ENCODE measurements around the gene ITPK1. TPM values are rescaled to one million over a fixed set of nuclear protein-coding genes. Genes with fewer than 3 reads are reported as not detected.

Gene ITPK1
- total RNA-seq, 4 donors from 2014 or later, result 132 to 172 (median 157) TPM

DNA sequence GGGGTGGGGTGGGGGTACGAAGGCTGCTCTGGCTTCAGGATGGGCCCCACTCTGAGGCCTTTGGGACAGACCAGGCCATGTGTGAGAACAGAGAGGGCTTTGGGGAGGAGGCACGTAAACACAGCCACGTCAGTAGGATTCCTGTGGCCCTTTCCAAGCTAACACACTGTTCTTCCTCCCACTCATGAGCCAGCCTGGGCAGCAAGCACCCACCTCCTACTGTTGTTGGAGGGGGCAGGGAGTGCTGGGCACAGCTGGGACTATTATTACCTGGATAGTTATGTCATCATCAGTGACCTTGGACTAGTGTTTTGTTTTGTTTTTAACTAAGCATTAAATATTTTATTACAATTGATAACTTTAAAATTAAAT is 187.5 kb downstream of the ITPK1 start:
- H3K9me3 ChIP-seq, result no peaks in the 10 kb centered on the region
- DNase-seq, result no peak
- H3K36me3 ChIP-seq, result no peaks in the 10 kb centered on the region
- H3K27me3 ChIP-seq, result no peaks in the 10 kb centered on the region
- peaks cover 0 to 3% (median 1%) of the 10 kb centered on the region in 4 donors for H3K4me1 ChIP-seq
- TF ChIP-seq CTCF (IDR thresholded peaks at IDR 0.05) (no peak), POLR2A (IDR thresholded peaks at IDR 0.05) (no peak)
- H3K27ac ChIP-seq, result no peak overlapping the region
- H3K4me3 ChIP-seq, result no peak overlapping the region

DNA sequence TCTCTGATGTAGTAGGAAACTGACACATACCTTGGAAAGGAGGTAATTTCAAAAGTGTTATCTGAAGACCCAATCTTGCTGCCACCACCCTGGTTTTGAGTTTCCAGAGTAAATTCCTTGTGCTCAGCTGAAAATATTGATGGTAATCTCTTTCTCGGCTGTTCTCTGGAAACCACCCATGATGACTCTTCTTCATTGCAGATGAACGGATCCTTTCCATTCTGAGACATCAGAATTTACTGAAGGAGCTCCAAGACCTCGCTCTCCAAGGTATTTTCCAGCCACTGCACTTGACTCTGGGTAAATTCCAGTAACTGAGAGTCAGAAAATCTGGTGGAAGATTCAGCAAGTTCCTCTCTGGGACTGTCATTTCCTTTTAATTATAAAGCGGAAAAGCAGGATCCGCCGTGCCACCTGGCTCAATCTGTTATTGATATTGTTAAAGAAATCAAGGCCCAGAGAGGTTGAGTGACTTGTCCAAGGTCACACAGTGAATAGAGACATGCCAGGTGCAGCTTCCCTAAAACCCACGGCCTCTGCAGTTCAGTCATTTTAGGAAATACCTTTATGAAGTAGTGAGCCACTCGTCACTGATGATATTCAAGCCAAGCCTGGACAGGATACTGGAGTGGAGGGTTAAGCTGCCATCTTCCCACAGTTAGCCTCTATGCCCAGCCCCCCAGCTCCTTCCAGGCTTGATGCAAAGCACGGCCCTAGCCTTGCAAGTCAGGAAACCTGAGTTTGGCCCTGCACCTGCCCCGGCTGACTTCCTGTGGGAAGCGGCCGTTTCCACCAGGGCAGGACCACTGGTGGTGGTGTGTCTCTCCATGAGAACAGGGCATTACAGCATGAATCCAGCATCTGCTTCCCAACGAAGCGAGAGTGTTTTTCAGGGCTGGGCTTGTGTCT is 188.1 kb downstream of the ITPK1 start:
- no peaks in the 10 kb centered on the region for H3K27me3 ChIP-seq
- no peak overlapping the region for H3K4me3 ChIP-seq
- H3K27ac ChIP-seq, result no peak overlapping the region

DNA sequence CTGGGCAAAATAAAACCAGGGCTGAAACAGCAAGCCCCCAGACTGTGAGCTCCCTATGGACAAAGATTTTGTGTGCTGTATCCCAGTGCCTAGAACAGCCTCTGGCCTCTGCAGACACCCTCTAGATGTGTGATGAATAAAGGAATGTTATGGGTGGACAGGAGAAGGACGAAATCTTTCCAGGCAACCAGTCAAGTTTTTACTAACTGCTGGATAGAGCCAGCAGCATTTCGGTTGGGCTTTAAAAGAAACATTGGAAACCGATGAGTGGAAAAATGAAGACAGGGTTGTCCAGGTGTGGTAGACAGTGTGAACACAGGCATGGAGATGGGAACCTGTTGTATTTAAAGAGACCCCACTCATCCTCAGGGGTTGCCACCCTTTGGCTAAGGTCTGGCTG is 188.8 kb downstream of the ITPK1 start:
- Histone ChIP-seq H3K9me3 (no peaks in the 10 kb centered on the region), H3K27ac (no peak overlapping the region), H3K4me3 (no peak overlapping the region), H3K27me3 (no peaks in the 10 kb centered on the region), H3K4me1 (peaks cover 0 to 6% (median 3%) of the 10 kb centered on the region in 4 donors), H3K36me3 (no peaks in the 10 kb centered on the region)
- no peak for TF ChIP-seq POLR2A (IDR thresholded peaks at IDR 0.05)
- no peak for TF ChIP-seq CTCF (IDR thresholded peaks at IDR 0.05)
- no peak for DNase-seq

More for the DNA sequence above, 188.1 kb downstream of the ITPK1 start:
- Histone ChIP-seq H3K36me3 (no peaks in the 10 kb centered on the region), H3K4me1 (peaks cover 0 to 6% (median 3%) of the 10 kb centered on the region in 4 donors), H3K9me3 (no peaks in the 10 kb centered on the region)
- no peak for DNase-seq
- TF ChIP-seq POLR2A (IDR thresholded peaks at IDR 0.05) (no peak), CTCF (IDR thresholded peaks at IDR 0.05) (no peak)

GRCh38 chr14:92926180-92926845 is 189.4 kb downstream of the ITPK1 start:
- no peak for DNase-seq
- TF ChIP-seq POLR2A (IDR thresholded peaks at IDR 0.05) (no peak), CTCF (IDR thresholded peaks at IDR 0.05) (no peak)
- H3K9me3 ChIP-seq, result no peaks in the 10 kb centered on the region

GRCh38 chr14:92925446-92925845 is 190.3 kb downstream of the ITPK1 start:
- TF ChIP-seq CTCF (IDR thresholded peaks at IDR 0.05) (no peak), POLR2A (IDR thresholded peaks at IDR 0.05) (no peak)
- no peak overlapping the region for H3K4me3 ChIP-seq
- H3K36me3 ChIP-seq, result no peaks in the 10 kb centered on the region
- no peaks in the 10 kb centered on the region for H3K9me3 ChIP-seq
- H3K27me3 ChIP-seq, result no peaks in the 10 kb centered on the region
- H3K4me1 ChIP-seq, result peaks cover 0 to 6% (median 3%) of the 10 kb centered on the region in 4 donors
- no peak for DNase-seq
- no peak overlapping the region for H3K27ac ChIP-seq

More at GRCh38 chr14:92926180-92926845, 189.4 kb downstream of the ITPK1 start:
- H3K4me1 ChIP-seq, result peaks cover 0 to 6% (median 3%) of the 10 kb centered on the region in 4 donors
- H3K4me3 ChIP-seq, result no peak overlapping the region
- no peaks in the 10 kb centered on the region for H3K36me3 ChIP-seq
- H3K27ac ChIP-seq, result no peak overlapping the region
- no peaks in the 10 kb centered on the region for H3K27me3 ChIP-seq
